ENCODE measurements around the gene TRPM6.
"Not testable (repeated sequence)": the region's sequence is repeated elsewhere in the genome, so short reads cannot be mapped to it uniquely, and the experiment has no call there.

Gene TRPM6

GRCh38 chr9:74887041-74887980 is at the start of gene TRPM6:
TSS of gene TRPM6 (minus strand) at chr9:74887921. CDS start at chr9:74887856, 65 bp downstream.
- peak; percentile 7 for DNase-seq (ENCODE audit: low spot score)

- no peak for DNase-seq (ENCODE audit: low spot score)
Observed at GRCh38 chr9:74935008-74935407, 47.3 kb upstream of the TRPM6 start.

- DNase-seq (ENCODE audit: low spot score): no peak
Observed at GRCh38 chr9:74921737-74922136, 34.0 kb upstream of the TRPM6 start.

GRCh38 chr9:74920944-74921626 is 33.4 kb upstream of the TRPM6 start:
- DNase-seq (ENCODE audit: low spot score): no peak

- DNase-seq (ENCODE audit: low spot score): no peak
Observed at GRCh38 chr9:74910036-74910435, 22.3 kb upstream of the TRPM6 start.

GRCh38 chr9:74908665-74909064 is 20.9 kb upstream of the TRPM6 start:
- no peak for DNase-seq (ENCODE audit: low spot score)

- no peak for DNase-seq (ENCODE audit: low spot score)
Observed at GRCh38 chr9:74907085-74907484, 19.4 kb upstream of the TRPM6 start.

GRCh38 chr9:74901001-74901400 is 13.3 kb upstream of the TRPM6 start:
- DNase-seq (ENCODE audit: low spot score): no peak

- not testable (repeated sequence) for DNase-seq (ENCODE audit: low spot score)
Observed at GRCh38 chr9:74888449-74888848, 728 bp upstream of the TRPM6 start.

GRCh38 chr9:74887981-74888370 is 255 bp upstream of the TRPM6 start:
- DNase-seq (ENCODE audit: low spot score): no peak

GRCh38 chr9:74876382-74876949 is 11.3 kb downstream of the TRPM6 start:
- DNase-seq (ENCODE audit: low spot score): no peak

- no peak for DNase-seq (ENCODE audit: low spot score)
Observed at GRCh38 chr9:74875656-74876055, 12.1 kb downstream of the TRPM6 start.

- DNase-seq (ENCODE audit: low spot score): no peak
Observed at GRCh38 chr9:74874220-74874619, 13.5 kb downstream of the TRPM6 start.

- no peak for DNase-seq (ENCODE audit: low spot score)
Observed at GRCh38 chr9:74872619-74873233, 15.0 kb downstream of the TRPM6 start.

GRCh38 chr9:74867483-74867882 is 20.2 kb downstream of the TRPM6 start:
- DNase-seq (ENCODE audit: low spot score): no peak

GRCh38 chr9:74865177-74865576 is 22.5 kb downstream of the TRPM6 start:
- no peak for DNase-seq (ENCODE audit: low spot score)

- no peak for DNase-seq (ENCODE audit: low spot score)
Observed at GRCh38 chr9:74861773-74862474, 25.8 kb downstream of the TRPM6 start.

GRCh38 chr9:74861071-74861470 is 26.6 kb downstream of the TRPM6 start:
- no peak for DNase-seq (ENCODE audit: low spot score)

GRCh38 chr9:74860247-74860646 is 27.5 kb downstream of the TRPM6 start:
- not testable (repeated sequence) for DNase-seq (ENCODE audit: low spot score)

GRCh38 chr9:74859786-74860185 is 27.9 kb downstream of the TRPM6 start:
- DNase-seq (ENCODE audit: low spot score): no peak

GRCh38 chr9:74858751-74859414 is 28.8 kb downstream of the TRPM6 start:
- no peak for DNase-seq (ENCODE audit: low spot score)
